NCI-H2029 (cell line): ENCODE results near the gene FMN1.

Source experiments
- DNase-seq: peaks from one replicate; lab custom pipeline; 2025; lab: John Stamatoyannopoulos, UW

The FMN1 gene

DNA sequence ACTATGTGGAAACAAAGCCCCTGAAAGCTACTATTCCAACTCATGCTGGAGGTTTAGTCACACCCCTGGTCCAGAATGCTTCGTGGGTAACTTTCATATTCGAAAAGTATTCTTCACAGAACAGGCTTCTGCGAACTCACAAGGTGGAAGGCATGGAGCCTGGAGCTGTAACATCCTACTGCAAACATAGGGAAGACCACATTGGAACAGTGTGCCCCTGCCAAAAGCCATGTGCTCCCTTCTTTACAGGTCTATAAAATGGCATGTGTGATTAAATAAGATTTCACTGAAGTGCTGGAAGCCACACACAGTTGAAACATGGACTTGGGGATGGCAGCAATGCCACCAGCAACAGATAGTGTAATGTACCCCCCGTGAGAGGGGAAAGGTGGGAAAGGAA is 370.8 kb downstream of the FMN1 start:
- no peak for DNase-seq

DNA sequence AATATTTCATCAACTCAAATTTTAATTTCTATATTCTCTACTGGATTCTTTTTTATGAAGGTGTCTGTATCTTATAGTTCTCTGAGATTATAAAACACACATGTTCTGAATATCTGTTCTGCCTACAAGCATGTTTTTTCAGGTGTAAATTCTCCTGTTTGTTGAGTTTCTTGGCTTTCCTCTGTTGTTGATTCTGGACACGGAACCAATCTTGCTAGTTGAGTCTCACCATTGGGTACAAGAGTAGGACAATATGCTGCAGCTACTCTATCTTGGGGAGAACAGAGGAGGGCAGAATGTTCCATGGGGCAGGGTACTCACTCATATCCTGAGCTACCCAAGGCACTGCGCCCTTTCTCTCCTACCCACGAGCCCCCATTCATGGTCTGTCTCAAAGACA is 371.8 kb downstream of the FMN1 start:
- no peak for DNase-seq

- DNase-seq: no peak
These were observed 375.1 kb downstream of the FMN1 start for GRCh38 chr15:32819448-32819847.

- peak; percentile 0 for DNase-seq
These were observed 375.6 kb downstream of the FMN1 start for GRCh38 chr15:32818758-32819447.

GRCh38 chr15:32817577-32817976 is 376.9 kb downstream of the FMN1 start:
- no peak for DNase-seq

- no peak for DNase-seq
These were observed 387.2 kb downstream of the FMN1 start for GRCh38 chr15:32807331-32807730.

- no peak for DNase-seq
These were observed 390.9 kb downstream of the FMN1 start for GRCh38 chr15:32803631-32804030.

DNA sequence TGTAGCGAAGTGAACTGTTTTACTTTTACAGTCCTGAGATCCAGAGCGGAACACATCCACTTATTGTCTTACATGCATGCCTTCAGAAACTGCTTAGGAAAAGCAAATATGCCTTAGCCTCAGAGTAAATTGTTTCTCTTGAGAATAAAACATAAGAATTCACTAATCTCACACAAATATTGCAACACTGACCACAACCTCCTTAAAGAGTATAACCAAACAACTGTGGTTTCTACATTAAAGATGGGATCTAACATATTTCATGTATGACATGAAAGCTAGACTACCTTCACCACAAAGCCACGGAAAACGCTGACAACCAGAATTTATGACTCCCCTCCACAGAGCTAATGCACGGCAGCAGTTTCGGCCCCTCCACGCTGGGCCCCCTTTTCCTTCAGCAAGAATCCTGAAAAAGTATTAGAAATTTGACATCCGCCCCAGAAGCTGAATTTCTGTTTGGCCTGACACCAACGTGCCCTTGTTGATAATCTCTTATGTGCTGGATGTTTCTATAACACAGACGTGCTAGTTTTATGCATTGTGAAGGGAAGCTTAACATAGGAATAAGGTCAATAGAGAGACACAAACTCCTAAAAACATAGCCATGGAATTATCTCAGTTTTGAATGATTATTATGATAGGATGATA is 392.1 kb downstream of the FMN1 start:
- no peak for DNase-seq

GRCh38 chr15:32799936-32800535 is 394.5 kb downstream of the FMN1 start:
- DNase-seq: no peak

DNA sequence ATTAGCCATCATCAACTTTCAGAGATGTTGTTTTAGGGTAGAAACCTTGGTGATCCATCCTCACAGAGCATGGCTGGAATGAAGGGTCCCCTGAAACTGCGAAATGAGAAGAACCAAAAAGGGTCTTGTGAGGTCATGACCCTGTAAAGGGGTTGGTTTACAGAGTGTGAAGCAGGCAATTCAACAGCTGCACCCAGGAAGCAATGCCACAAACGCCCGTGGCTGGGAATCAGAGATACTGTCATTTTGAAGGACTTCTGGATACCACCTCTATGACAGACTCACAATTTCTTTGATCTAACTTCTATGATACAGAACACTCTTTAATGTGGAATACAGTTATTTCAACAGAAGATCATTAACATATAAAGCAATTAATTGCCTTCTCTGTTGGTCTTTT is 397.7 kb downstream of the FMN1 start:
- no peak for DNase-seq

DNA sequence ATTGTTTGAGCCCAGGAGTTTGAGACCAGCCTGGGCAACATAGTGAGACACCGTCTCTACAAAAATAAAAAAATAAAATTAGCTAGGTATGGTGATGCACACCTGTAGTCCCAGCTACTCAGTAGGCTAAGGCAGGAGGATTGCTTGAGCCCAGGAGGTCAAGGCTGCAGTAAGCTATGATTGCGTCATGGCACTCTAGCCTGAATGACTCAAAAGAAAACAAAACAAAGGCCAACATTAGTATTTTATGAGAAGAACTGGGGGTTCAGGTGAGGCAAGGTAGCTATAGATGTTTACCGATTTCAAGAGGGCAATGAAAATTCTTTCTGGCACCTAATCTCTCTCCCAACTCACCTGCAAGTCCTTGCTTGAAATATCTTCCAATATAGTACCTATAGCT is 399.5 kb downstream of the FMN1 start:
- no peak for DNase-seq

DNA sequence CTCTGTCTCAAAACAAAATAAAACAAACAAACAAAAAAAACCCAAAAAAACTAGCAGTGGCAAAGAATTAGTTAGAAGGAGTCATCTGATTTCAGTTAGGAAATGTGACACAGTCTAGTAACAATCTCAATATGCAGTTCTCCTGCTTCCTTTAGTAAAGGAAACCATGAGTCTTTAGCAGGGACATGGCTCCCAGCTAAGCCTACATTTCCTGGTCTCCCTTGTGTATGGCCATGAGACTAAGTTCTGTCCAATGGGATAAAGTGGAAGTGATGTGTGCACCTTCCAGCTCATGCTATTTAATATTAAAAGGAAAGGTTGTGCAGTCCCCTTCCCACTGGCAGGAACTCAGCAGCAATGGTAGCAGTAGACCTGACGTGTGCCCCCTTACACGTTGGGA is 402.1 kb downstream of the FMN1 start:
- DNase-seq: no peak

- no peak for DNase-seq
These were observed 404.0 kb downstream of the FMN1 start for GRCh38 chr15:32790352-32790999.

GRCh38 chr15:32787949-32788348 is 406.6 kb downstream of the FMN1 start:
- DNase-seq: no peak

DNA sequence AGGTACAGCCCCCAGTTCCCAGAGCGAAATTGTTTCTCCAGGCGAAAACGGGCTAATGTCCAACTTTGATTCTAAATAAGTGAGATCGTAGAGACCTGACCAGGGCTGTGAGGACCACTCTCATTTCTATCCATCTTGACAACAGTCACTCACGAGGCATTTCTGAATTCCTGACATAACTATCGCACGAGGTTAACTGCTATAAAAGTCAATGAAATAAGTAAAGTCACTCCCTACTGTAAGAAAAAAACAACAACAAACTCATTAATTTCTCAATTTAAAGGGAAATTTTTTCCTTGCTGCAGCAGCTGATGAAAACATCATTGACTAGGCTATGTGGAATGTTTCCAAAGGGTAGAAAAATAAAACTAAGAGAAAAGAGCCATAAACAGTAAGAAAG is 407.6 kb downstream of the FMN1 start:
- no peak for DNase-seq

DNA sequence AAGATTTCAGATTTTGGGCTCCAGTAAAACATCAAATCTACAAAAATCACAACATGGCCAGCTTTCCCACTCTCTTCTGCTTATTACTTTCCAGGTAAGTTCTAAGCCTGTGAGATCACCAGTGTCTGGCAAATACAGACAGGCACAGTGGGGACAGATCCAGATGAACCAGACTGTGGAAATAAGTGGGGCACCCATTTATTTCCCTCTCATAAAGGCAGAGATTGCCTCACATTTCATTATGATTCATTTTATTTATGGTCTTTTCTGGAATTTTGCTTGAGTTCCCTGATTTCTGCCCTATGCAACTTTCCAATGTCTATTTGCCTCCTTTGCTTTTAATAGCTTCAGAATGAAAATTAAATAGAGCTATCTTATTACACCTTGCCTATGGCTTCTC is 409.9 kb downstream of the FMN1 start:
- DNase-seq: no peak

GRCh38 chr15:32781781-32782180 is 412.7 kb downstream of the FMN1 start:
- DNase-seq: no peak

DNA sequence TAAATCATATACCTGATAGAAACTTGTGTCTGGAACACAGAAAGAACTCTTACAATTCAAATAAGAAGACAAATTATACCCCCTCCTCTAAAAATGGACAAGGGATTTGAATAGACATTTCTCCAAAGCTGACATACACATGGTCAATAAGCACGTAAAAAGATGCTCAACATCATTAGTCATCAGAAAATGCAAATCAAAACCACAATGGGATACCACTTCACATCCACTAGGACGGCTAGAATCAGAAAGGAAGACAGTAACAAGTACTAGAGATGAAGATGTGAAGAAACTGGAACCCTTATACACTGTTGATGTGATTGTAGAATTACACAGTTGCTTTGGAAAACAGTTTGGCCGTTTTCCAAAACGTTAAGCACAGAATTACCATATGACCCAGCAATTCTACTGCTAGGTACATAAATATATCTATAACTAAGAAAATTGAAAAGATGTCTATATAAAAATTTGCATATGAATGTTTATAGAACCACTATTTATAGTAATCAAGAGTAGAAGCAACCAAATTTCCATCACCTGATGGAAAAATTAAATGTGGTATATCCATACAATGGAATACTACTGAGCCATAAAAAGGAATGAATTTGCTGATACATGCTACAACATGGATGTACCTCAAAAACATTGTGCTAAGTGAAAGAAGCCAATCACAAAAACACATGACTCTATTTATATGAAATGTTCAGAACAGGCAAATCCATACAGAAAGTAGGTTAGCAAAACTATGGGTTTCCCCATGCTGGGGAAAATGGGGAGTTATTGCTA is 415.9 kb downstream of the FMN1 start:
- DNase-seq: no peak

GRCh38 chr15:32775103-32775502 is 419.4 kb downstream of the FMN1 start:
- DNase-seq: no peak

DNA sequence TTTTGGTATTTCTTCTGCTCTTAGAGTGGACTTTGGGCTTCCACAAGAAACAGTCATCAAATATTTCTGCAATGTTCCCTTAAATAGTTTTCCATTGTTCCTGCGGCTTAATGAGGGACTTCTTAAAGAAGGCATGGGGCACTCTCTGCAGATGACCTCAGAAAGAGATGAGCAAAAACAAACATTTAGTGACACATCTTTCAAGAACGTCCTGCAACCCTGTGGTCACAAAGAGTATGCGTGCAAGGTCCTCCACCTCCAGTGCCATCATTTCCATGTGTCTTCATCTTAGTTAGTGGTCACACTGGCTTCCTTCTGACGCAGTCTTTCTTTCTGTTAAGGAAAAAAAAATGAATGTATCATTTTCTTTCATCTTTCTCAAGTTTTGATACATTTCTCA is 420.5 kb downstream of the FMN1 start:
- DNase-seq: no peak

DNA sequence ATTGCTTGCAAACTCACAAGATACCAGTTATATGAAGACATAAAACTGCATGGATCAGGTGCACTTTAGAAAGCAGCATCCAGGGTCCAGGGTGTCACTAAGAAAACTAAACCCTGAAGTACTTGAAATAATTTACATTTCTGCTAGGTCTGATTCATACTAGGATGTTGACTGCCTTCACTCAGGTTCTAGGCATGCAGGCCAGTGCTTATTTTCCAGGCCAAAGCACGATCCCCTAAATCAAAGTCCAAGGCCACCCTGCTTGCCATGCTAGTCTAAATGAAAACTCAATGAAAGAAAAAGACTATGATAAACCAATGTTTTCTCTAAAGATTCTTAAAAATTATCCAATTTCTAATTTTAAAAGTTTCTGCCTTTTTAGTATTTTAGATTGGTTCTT is 427.3 kb downstream of the FMN1 start:
- DNase-seq: no peak

DNA sequence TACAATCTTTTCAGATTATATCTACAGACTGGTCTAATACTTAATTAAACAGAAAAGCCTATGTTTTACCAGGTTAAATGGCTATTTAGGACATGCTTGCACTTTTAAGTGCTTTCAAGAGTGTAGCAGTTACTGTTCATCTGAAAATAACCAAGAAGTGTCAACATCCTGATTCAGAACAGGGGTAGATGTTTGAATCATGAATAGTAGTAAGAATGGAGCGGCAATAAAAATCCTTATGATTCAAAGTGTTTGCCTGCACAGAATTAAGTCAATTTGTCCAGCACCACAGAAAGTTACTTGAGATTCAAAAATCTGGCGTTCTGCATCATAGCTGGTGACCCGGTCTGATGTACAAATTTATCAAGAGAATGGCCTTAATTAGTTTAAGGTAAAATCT is 428.4 kb downstream of the FMN1 start:
- no peak for DNase-seq
